HuH-7.5 (cell line): ENCODE measurements around the gene ZNF511.
A peak's percentile ranks its signal among the peaks of the same experiment; 100 is the strongest.

Source experiments
- DNase-seq: peaks from one replicate; pipeline ENCODE4 v3.0.0; 2011; ENCODE audit warnings: low spot score

Gene ZNF511

DNA sequence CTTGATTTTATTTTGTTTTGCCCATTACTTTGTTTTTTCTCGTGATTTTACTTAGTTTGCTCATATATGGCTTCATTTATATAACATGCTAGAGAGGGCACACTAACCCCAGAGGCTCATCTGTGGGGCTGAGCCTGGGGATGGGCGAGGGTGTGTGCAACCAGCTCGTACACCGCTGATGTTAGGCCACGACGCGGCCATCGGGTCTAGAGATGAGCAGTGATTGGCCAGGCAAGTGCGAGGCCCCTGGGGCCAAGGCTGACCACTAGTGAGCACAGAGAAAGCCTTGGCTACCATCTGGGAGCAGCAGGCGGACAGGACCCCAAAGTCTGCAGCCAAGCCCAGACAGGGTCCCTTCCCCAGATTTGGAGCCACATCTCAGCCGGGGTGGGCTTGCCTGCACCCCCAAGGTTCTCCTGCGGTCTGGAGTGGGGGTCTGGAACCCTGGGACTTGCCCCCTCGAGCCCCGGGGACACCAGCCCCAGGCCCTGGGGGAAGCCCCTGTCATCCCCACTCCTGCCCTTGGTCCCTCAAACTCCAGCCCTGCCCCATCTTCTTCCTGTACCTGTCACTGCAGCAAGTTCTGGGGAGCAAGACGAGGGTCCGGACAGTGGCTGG lies 45.4 kb downstream of the ZNF511 start:
- DNase-seq, result no peak

DNA sequence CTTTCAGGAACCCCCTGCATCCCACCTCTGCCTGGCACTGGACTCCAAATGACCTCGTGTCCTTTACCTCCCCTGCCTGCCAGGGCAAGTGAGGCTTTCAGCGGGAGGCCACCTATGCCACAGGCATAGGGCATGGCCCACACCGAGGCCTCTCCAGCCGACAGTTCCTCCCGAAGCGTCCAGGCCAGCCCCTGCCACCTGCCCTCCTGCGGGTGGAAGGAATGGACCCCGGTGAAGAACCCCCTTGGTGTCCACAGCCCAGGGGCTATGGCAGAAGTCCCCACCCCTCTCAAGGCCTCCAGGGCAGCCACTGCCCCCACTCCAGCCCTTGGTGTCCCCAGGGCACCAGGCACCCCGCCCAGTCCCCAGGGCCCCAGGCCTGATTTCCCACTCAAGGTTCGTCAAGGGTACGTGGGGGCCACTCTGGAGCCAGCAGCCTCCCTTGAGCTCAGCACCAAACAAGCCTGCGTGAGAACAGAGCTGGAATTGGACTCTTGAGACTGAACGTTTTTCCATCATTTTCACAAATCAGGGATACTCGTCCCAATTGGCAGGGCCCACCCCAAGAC lies 46.0 kb downstream of the ZNF511 start:
- no peak for DNase-seq

DNA sequence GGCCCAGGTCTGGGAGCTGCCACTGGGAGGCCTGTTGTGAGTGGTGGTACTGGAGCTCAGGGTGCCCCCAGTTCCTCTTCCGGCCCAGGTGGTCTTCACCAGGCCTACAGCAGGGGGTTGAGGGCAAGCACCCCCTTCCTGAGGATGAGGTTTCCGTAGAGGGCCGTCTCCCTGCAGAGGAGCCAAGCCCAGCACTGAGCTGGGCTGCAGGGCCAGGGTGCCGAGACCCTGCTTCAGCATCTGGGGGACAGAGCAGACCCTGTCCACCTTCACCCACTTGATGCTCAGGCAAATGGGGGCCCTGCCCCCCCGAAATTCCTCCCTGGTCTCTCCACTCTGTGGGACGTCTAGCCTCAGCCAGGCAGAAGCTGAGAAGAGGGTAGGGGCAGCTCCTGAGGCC lies 46.6 kb downstream of the ZNF511 start:
- no peak for DNase-seq

DNA sequence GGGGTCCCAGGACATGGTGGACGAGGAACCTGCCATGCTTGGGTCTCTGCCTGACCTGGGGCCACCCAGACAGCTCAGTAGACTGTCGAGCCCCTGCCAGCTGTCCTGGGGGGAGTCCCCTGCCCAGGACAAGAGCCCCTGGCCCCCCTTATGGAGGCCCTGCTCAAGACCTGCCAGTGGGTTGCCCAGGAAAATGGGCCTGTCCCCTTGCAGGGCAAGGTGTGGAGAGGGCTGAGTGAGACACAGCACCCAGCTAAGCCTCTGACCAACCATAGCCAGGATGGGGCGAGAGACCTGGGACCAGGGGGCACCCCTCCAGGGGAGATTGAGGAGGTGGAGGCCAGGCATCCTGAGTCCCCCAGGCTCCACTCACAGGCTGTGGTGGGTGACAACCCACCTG lies 47.3 kb downstream of the ZNF511 start:
- no peak for DNase-seq

DNA sequence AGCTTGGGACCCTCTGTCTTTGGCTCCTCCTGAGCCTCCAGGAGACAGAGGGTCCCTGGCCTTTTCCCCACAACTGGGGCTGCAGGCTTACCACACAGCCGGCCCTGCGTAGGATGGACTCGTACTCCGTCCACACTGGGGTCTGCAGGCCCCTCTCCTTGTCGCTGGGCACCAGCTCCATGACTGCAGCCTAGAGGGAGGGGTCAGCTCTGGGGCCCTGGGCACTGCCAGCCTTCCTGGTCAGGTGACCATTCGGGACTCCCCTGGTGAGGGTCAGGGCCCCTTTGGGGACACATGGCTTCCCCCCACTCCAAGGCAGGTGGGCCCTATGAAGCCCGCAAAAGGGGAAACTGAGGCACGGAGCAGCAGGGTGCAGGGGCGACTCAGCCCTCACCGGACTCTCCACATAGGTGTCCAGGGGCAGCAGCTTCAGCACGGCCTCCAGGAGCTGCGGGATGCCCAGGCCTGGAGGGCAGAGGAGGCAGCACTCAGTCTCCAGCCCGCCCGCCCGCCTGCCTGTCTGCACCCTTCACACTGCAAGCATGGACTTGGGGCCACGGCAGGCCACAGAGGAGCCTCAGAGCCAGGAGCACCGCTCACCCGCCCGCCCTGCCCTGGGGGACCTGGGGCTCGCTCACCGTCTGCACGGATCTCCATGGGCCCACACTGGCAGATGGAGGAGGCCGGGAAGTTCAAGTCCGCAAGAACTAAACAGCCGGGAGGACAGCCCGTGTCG lies 48.0 kb downstream of the ZNF511 start:
- DNase-seq, result no peak

DNA sequence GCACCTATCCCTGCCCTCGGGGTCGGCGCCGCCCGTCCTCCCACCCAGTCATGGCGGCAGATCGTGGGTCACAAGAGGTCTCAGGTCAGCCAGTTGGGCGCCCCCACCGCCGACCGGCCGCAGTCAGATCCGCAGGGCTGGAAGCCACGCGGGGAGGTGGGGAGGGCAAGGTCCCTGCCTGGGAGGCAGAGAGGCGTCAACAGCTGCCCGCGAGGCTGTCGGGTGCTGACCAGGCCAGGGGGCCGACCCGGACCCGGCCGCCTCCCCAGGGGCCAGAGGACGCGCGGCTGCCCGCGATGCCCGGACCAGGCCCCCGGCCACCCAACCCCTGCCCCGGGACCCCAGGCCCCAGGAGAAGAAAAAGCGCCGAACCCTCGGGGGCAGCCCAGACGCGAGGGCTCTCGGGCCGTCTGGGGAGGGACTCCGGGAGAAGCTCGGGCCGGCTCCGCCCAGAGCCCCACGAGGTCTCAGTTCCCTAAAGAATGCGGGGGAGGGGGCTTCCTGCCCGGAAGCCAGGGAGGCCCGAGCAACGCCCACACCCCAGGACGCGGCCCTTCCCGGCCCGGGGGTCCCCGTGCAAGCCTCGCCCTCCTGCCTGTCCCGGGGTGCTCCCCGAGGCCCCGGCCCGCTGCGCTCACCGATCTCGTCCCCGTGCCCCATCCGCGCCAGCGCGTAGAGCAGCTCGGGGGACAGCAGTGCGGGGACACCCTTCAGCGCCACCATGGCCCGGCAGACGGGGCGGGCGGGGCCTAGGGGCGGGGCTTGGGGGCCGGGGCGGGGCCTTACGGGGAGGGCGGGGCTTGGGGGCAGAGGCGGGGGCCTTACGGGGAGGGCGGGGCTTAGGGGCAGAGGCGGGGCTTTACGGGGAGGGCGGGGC lies 48.8 kb downstream of the ZNF511 start, which contains the start of gene FUOM:
FUOM (minus strand) TSS at position 735 of the 877 bp plus-strand sequence; CDS start at position 723, 12 bp downstream.
- peak; percentile 68 for DNase-seq

DNA sequence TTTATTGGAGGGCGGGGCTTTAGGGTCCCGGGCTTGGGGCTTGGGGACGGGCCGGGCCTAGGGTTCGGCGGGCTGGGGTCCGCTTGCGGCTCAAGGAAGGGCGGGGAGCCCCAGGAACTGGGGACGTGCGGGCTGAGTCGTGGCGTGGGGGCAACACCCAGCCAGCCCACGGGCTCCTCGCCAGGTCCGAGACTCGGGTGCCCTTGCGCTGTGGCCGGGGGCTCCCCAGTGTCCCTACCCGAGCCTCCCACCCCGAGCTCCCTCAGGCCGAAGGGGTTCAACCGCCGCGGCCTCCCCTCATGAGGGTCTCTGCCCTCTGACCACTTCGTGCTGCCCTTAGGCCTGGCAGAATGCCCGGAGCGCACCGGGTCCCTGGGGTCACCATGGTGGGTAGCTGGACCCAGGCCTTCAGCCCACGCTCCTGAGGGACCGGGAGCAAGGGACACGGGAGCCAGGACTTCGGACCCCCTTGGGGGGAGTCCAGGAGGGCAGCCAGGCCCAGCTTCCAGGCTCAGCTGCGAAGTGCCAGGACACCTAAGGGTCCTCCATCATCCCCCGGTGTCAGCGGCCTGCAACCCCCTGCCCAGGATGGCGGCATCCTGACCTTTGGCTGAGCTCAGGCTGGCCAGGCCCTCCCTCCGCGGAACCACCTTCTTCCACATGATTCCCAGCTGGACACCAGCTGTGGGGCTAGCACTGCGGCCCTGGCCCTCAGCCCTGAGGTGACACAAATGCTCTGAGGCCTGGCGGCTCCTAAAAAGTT lies 49.6 kb downstream of the ZNF511 start:
- no peak for DNase-seq

DNA sequence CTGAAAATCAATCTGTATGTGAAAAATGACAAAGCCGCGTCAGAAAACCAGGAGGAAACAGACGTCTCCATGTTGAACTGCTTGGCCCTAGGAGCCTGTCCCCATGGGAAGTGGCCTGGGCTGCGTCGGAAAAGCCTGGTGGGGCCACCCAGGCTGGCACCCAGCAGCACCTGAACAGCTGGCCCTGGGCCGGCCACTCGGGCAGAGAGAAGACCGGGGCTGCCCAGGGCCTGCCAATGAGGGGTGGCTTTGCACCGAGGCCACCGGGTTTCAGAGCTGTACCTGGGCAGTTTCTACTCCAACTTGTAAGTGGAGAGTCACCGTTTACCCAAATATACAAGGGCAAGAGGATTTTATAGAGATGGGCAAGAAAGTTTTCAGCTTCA lies 50.2 kb downstream of the ZNF511 start:
- DNase-seq, result no peak

DNA sequence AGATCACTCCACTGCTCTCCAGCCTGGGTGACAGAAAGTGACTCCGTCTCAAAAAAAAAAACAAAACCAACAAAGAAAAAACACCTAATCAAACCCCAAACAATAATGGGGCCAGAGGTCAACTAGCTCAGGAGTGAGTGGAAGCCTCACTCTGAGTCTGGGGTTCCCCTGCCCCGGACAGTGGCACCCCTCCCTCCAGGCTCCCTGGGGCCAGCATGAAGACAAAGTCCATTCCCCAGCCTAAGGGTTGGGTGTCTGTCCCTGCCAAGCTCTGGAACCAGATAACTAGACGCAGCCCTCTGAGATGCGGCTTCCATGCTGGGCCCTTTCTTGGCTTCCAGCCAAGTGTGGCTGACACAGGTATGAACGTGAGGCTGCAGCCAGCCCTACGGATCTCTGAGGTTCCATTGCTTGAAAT lies 50.8 kb downstream of the ZNF511 start:
- DNase-seq, result peak; percentile 85

DNA sequence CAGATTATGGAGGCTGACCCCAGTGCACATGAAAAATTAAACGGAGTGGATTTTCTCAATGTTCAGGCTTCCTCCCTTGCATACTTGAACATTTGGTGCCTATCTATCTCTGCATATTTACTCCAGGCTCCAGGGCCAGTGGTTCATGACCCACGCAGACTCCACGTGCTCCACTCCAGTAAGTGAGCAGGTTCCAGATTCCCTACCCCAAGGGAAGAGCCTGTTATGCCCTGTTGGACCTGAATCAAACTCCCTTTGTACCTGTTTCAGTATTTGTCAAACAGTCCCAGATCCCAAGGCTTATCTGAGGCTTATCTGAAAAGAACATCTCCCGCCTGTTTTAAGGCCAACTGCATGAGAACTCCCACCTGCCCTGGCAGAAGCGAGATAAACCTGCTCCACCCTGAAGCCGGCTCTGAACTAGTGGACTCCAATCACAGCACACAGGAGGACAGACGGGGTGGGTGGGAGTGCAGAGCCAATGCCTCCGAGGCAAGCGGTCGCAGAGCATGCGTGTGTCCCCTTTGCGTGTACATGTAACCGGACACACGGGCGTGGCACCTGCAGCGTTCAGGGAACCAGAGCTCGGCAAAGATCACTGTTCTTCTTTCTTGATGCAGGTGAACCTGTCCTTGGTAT lies 51.4 kb downstream of the ZNF511 start:
- no peak for DNase-seq

DNA sequence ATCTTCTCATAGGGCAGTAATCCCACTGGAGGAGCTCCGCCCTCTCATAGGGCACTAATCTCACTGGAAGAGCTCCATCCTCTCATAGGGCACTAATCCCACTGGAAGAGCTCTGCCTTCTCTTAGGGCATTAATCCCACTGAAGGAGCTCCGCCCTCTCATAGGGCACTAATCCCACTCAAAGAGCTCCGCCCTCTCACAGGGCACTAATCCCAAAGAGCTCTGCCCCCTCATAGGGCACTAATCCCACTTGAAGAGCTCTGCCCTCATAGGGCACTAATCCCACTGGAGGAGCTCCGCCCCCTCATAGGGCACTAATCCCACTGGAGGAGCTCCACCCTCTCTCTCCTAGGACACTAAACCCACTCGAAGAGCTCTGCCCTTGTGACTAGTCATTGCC lies 52.5 kb downstream of the ZNF511 start:
- no peak for DNase-seq

DNA sequence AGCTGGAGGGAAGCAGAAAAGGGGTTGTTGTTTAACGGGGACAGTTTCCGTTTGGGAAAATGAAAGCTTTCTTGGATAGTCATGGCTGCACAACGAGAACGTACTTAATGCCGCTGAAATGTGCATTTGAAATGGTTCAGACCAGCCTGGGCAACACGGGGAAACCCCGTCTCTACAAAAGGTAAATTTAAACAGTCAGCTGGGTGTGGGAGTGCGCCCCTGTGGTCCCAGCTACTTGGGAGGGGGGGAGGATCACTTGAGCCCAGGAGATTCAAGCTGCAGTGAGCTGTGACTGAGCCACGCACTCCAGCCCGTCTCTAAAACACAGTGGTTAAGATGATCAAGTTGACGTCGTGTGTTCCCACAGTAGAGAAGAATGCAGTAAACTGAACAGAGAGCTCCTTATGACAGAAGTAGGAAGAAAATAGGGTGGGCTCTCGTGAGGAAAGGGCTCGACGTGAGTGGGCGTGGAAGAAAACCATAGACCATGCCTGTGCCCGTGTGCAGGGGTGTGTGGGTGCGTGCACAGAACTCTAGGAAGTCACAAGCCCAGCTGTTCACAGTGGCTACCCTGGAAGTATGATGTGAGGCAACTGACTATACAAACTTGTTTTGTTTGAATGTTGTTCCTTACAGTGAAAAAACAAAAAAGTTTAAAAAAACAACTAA lies 53.2 kb downstream of the ZNF511 start:
- DNase-seq, result no peak
